NCI-H2196 (cell line): ENCODE measurements around the gene IRF2BP1.
"Not testable (repeated sequence)": the region's sequence is repeated elsewhere in the genome, so short reads cannot be mapped to it uniquely, and the experiment has no call there.

ENCODE experiments used
- DNase-seq: peaks from one replicate; lab custom pipeline; 2025; ENCODE audit not compliant: unreplicated experiment; lab: John Stamatoyannopoulos, UW

The IRF2BP1 gene

DNA sequence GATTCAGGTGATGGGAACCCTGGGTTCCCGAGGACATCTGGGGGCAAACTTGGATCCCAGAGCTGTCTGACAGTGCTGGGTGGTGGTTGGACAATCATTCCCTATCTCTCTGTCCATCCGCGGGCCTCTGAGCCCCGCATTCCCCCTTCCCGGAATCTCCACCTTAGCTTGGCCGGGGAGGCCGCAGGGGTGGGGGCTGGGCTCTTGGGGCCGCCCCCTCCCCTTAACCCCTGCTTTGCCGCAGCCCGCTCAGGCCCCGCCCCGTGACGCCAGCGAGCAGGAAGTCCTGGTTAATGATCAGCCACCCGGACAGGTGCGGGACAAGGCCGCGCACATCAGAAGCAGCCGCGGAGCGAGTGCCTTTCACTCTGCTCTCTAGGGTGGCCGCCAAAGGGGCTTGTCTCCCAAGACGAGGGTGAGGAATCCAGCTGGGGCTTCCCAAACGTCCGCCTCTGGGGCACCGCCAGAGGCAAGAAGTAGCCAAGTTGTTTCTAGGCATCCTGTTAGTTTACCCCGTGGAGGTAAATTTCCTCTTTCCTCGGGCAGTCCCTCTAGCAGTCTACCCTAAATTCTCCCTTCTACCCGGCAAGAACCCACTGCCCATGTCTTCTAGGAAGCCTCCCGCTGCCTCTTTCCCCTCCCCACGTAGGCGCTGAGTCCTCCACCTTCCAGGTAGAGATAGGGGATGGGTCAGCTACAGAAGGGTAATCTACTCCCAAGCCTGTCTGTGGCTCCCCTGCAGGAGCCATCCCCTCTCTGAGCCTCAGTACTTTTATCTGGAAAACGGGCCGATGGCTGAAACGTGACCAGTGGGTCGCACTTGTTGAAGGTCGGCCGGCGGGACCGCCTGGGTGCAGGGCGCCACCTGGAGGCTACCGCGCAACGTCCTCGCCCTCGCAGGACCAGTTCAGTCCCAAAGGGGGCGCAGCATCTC lies 3.0 kb downstream of the IRF2BP1 start:
- DNase-seq, result peak; percentile 43

DNA sequence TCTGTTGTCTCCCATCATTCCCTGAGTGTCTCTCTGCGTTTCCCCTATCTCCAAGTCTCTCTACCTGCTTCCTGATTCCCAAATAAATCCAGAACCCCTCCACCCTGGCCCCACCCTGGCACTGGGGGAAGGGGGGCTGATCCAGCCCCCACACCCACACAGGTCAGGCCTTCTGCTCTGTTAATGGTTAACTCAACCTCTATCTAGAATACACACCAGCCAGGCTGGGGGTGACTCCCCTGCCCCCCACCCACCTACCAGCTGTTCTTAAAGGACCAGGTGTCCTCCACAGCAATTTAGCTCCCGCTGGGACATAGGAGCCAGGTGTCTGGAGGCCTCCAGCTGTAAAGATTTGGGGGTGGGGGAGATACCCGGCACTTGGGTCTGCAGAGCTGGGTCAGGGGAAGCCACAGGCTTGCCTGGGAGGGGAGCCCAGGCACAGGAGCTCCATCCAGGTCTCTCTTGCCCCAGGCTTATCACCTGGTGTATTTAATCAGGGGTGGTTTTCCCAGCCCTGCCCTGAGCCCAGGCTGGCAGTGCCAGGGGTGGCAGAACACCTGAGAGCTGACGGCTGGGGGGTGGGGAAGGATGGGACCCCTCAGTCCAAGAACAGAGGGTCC lies 3.9 kb downstream of the IRF2BP1 start:
- DNase-seq, result no peak

DNA sequence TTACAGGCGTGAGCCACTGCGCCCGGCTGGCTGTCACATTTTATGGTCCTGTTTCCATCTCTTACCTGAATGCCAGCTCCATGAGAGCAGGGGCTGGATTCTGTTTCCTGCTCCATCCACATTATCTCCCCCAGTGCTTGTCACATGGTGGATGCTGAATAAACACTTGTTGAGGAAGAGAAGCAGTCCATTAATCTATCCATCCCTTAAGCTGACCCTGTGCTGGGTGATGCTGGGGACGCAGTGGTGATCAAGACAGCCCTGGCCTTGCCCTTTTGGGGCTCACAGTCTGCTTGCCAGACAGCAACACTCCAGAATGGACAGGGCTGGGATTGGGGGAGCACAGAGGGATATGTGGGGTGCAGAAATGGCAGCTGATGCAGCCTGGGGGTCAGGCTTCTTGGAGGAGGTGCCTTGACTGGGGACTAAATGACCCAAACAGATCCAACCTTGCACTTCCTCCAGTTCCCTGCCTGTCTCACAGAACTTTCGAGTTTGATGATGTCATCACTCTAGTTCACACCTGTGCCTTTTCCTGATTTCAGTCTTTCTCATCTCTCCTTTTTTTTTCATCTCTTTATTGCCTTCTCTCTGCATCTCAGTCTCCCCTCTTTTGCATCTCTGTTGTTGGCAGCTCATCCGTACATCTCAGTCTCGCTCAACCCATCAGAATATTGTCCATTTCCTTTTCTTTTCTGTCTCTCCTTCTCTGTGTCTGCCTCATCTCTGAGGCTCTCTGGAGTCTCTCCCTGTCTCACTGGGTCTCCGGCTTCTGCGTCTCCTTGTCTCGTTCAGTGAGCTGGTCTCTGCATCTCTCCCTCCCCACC lies 4.6 kb downstream of the IRF2BP1 start:
- DNase-seq, result no peak

DNA sequence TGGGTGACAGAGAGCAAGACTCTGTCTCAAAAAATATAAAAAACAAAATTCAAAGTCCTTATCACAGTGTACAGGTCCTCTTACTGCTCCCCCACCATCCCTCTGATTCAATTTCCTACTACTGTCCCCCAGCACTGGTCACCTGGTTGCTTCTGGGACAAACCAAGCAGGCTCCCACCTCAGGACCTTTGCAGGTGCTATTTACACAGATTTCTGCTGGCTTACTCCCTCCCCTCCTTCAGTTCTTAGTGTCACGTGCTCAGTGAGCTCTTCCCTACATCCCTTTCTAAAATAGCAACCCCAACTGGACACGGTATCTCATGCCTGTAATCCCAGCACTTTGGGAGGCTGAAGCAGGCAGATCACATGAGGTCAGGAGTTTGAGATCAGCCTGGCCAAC lies 6.0 kb downstream of the IRF2BP1 start:
- no peak for DNase-seq

DNA sequence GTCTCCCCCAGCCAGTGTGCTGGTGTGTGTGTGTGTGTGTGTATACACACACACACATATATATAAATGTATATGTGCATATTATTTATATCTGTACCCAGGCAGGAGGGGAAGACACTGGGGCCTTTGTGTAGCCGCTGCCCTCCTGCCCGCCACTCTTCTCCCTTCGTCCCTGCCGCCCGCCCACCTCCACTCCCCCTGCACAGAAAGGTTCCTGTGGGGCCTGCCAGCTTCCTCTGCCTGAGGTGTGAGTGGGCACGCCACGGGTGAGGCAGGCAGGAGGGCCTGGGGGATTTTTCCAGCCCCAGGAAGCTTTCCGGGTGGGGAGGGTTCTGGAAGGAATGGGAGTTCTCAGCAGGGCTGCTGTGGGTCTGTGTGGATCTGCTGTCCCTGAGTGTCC lies 6.9 kb downstream of the IRF2BP1 start:
- DNase-seq, result no peak

DNA sequence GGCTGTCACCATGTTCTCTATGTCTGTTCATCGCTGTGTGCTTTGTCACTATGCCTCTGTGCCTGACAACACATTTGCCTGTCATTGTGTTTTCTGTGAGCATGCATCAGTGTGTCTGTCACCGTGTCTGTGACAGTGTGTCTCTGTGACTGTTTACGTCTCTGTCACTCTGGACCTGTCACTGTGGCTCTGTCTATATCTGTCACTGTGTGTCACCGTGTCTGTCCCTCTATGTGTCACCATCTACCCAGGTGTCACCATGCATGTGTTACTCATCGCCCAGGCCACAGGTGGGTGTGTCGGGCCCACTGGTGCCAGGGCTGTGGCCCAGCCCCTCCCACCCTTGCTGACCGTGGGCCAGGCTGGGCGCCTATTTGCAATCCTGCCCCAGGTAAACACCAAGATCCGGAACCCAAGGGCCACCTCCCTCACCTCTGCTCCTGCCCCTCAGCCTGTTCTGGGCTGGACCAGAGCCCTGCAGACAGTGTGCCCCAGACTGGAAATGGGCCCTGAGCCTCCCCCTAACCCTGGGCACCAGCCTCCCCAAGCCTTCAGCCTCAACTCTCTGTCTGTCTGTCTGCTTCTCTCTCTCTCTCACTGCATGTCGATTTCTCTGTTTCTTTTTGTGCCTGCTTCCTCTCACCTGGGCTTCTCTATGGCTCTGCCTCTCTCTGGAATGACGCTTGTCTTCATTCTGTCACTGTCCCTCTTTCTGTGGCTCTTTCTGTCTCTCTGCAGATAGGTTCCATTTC lies 7.7 kb downstream of the IRF2BP1 start:
- DNase-seq, result no peak

DNA sequence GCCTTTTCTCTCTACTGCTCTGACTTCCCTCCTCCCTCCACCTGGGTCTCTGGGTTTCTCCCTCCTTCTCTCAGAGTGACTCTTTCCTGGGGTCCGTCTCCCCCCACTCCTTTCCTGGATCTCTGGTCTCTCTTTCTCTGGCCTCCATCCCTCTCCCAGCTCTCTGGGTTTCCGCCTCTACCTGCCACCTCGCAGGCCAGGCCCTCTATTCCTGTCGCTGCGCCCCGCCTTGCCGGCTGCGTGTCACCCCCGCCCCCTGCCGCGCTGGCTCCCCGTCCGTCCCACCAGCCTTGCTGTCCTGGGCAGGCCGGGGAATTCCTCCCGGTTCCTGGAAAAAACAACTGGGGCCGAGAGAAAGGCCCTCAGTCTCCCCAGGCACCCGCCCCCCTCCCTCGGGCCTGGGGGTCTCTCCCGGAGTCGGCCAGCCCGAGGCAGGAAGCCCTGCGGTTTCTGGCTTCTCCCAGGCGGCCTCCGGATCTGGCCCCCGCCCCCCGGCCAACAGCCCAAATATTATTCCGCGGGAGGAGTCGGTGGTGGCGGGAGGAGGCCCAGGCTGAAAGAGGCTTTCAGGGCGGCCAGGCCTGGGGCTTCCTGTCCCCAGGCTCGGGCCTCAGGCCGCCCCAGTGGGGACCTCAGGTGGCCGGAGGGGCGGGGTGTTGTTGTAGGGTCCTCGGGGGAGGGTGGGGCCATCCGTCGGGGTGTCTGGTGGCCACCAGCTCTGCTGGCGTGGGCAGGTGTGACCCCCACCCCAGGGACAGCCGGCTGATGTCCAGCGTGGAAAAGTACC lies 9.3 kb downstream of the IRF2BP1 start:
- no peak for DNase-seq

DNA sequence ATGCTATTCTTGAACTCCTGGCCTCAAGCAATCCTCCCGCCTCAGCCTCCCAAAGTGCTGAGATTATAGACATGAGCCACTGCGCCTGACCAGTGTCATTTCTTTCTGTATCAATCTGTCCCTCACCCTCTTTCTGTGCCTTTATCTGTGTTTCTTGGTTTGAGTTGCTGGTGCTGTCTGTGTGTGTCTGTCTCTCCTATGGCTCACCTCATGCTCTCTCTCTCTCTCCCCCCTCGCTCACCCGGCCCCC lies 9.9 kb downstream of the IRF2BP1 start:
- no peak for DNase-seq

DNA sequence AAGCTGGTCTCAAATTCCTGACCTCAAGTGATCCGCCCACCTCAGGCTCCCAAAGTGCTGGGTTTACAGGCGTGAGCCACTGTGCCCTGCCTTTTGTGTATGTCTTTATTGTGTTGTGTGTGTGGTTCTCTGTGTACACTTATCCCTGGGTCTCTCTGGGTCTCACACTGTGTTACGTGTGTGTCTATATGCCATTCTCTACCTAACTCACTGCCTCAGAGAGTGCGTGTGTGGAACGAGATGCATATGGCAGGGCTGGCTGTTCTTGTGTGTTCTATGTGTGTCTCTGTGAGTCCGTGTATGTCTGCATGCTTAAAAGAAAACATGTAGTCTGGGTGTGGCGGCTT lies 11.3 kb downstream of the IRF2BP1 start:
- no peak for DNase-seq

DNA sequence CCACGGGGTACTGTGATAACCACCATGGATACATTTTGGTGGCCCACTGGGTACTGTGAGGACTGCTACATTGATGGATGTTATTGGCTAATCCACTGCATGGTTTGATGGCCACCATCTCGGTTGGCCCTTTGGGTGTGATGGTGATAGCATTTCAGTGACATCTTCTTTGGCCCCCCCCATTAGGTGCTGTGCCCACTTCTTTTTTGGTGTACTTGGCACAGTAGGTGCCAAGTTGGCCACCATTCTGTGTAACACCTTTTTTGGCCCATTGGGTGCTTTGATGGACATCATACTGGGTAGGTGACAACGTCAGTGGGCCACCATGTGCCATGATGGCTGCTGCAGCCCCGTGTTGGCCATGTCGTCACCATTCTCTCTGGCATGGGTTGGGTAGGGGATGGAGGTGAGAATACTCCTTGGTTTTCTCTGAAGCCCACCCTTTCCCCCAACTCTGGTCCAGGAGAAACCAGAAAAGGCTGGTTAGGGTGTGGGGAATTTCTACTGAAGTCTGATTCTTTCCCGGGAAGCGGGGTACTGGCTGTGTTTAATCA lies 12.6 kb downstream of the IRF2BP1 start:
- no peak for DNase-seq

DNA sequence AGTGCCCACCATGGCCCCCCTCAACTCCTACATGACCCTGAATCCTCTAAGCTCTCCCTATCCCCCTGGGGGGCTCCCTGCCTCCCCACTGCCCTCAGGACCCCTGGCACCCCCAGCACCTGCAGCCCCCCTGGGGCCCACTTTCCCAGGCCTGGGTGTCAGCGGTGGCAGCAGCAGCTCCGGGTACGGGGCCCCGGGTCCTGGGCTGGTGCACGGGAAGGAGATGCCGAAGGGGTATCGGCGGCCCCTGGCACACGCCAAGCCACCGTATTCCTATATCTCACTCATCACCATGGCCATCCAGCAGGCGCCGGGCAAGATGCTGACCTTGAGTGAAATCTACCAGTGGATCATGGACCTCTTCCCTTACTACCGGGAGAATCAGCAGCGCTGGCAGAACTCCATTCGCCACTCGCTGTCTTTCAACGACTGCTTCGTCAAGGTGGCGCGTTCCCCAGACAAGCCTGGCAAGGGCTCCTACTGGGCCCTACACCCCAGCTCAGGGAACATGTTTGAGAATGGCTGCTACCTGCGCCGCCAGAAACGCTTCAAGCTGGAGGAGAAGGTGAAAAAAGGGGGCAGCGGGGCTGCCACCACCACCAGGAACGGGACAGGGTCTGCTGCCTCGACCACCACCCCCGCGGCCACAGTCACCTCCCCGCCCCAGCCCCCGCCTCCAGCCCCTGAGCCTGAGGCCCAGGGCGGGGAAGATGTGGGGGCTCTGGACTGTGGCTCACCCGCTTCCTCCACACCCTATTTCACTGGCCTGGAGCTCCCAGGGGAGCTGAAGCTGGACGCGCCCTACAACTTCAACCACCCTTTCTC lies 13.6 kb downstream of the IRF2BP1 start:
- DNase-seq, result no peak

DNA sequence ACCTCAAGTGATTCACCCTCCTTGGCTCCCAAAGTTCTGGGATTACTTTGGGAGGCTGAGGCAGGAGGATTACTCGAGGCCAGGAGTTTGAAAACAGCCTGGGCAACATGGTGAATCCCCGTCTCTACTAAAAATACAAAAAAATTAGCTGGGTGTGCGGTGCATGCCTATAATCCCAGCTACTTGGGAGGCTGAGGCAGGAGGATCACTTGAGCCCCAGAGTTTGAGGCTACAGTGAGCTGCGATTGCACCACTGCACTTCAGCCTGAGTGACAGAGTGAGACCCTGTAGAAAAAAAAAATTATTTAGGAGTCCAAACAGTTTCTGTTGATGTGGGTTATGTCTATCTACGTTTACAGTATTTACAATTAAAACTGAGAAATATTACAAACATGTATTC lies 15.1 kb downstream of the IRF2BP1 start:
- DNase-seq, result no peak

DNA sequence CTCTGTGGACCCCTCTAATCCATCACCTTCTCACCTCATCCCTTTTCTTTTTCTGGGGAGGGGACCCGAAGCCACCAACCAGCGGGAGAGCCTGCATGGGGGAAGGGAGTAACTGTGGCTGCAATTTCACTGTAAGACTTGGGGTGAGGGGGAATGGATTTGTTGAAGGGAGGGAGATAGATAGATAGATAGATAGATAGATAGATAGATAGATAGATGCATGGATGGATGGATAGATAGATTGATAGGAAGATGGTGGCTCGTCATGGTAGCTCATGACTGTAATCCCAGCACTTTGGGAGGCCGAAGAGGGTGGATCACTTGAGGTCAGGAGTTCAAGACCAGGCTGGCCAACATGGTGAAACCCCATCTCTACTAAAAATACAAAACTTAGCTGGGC lies 18.7 kb downstream of the IRF2BP1 start:
- DNase-seq, result not testable (repeated sequence)

DNA sequence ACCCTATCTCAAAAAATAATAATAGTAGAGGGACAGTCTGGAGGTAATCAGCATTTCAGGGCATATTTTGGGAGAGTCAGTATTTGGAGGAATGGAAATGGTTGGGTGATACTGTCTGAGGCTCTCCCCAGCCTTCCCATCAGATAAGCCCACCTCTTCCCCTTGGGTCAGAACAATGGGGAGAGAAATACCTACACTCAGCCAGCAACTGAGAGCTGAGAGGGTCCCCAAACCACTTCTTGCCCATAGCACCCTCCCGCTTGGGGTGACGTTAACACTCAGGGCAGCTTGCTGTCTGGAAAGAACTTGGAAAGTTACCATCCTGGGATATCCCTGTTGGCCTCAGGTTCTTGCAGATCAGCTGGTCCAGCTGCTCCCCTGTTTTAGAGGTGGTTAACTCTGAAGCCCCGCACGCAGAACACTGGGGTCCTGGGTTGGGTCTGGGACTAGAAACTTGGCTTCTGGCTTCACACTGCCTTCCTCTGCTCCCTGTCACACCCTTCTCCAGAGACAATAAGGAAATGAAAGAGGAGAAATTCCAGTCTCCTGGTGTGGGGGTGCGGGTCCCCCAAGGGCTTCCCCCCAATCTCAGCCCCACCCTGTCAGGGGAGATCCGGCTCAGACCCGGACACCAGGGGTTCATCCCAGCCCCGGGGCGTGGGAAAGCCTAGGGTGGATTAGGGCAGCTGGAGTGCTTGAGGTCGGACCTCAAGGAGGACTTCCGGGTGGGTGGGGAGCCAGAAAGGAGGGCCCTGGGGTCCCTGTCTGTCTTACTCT lies 19.4 kb downstream of the IRF2BP1 start:
- no peak for DNase-seq

DNA sequence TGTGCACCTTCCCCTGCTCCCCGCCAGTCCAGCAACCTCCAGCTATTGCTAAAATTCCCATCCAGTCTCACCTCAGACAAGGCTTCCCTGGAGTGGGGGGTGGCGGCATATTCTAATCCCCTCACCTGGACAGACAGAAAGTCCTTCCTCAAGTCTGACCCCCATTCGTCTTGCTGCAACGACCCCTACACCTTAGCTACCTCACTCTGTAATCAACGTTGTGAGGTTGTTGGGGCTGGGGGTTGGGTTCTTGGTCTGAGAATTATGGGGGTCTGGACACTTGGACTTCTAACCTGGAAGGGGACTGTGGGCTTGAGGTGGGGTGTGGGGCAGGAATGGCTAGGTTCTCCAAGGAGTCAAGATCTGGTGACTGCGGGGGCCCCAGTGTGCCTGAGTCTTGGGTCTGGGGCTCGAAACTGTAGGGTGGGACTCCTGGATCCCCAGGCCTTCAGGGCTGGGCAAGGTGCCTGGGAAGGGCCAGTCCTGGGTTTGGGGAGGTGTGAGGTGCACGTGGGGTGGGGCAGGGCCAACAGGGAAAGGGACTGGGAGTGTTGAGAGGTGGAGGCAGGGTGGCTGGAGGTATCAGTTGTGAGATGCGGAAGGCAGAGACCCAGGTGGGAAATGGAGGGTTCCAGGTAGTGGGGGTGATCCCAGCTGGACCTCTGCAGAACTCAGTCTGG lies 20.5 kb downstream of the IRF2BP1 start:
- DNase-seq, result no peak

DNA sequence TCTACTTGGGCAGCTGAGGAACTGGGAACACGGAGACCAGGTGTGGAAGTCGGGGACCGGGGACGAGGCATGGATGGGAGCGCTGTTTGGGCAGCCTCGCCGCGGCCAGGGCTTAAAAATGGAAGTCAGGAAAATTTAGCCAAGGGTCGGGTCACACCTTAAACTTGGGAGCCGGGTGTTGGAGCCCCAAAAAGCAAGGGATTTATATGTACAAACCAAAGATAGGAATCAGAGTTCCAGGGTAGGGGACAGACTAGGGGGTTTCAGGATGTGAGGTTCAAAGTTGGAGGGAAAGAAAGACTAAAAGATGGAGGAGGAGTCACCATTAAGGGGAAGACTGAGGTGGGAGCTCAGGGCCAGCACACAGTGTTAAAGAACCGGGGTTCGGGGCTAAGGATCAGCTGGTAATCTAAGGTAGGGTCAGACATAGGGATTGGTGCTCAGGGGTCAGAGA lies 21.3 kb downstream of the IRF2BP1 start:
- DNase-seq, result no peak

DNA sequence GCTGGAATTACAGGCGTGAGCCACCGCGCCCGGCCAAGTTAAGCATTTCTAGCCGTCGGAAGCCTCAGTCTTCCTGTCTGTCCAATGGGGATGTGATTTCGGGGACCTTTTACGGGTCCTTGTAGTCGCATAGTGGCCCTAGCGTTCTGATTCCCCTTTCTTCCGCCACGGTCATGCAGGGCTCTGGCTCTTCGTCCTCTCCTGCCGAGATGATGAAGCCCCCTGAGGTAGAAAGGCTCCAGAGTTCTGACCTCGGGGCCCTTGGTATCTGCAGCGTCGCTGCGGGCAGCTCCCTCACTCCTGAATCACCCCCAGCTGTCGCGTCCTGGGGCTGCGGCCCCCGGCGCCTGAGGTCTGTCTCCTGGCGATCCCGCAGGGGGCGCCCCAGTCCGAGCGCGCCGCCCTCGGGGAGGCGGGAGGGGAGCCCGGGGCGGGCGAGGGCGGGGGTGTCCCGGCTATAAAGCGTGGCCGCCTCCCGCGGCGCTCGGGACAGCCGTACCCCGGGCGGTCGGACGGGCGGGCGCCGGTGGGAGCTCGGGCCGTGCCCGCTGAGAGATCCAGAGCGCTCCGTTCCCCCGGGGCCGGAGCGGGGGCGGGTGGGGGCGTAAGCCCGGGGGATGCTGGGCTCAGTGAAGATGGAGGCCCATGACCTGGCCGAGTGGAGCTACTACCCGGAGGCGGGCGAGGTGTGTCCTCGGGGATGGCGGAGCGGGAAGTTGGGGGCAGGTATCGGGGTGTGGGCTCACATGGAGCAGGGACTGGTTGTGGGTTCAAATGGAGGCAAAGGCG lies 21.9 kb downstream of the IRF2BP1 start, which contains the start of gene FOXA3:
FOXA3 (plus strand) TSS at position 487 of the 789 bp plus-strand sequence; CDS start at position 618, 131 bp downstream.
- DNase-seq, result peak; percentile 41
